Testis (tissue), 3 donors: Measurements from ENCODE around the gene TCF15. TPM values are rescaled to one million over a fixed set of nuclear protein-coding genes. Genes with fewer than 3 reads are reported as not detected.

ENCODE experiments used
- DNase-seq: peaks from one replicate; pipeline ENCODE4 v3.0.0-alpha.2; 2019
- H3K27ac ChIP-seq, 2 donors: fragments of 200-600 bp; sonication (generic); one replicate each; pipeline ENCODE4 v1.5.1; 2019
- H3K27me3 ChIP-seq: fragments of 200-600 bp; sonication (generic); one replicate; pipeline ENCODE4 v1.5.1; 2019
- H3K36me3 ChIP-seq: fragments of 200-600 bp; sonication (generic); one replicate; pipeline ENCODE4 v1.5.1; 2017; ENCODE audit warnings: low read depth; ENCODE audit errors: missing control alignments
- H3K4me1 ChIP-seq: fragments of 200-600 bp; sonication (generic); one replicate; pipeline ENCODE4 v1.5.1; 2019
- H3K4me3 ChIP-seq, 2 donors: fragments of 200-600 bp; sonication (generic); one replicate each; pipeline ENCODE4 v1.5.1; 2017 to 2019
- H3K9me3 ChIP-seq: fragments of 200-600 bp; sonication (generic); one replicate; pipeline ENCODE4 v1.5.1; 2017
- CTCF ChIP-seq, 3 experiments: fragments of 450-650 bp in 2 of 3; fragments of 200-600 bp in 1 of 3; sonication (generic) in 1 of 3; IDR thresholded peaks; one replicate each; pipeline ENCODE4 v1.5.1; 2016 to 2019; ENCODE audit warnings: antibody characterized with exemption in 3 of 3, mild to moderate bottlenecking in 2 of 3, moderate library complexity in 1 of 3
- POLR2A ChIP-seq: fragments of 450-650 bp; IDR thresholded peaks from one replicate; pipeline ENCODE4 v1.6.1; 2017; ENCODE audit warnings: antibody characterized with exemption, mild to moderate bottlenecking, moderate library complexity
- WGBS, 2 donors: methylation state at CpG; one replicate each; pipeline ENCODE4 v1.1.5; 2018; 5-methylcytosine and 5-hydroxymethylcytosine counted together
- intact Hi-C: fragments of 100-400 bp; cut with DNase I; formaldehyde crosslinking; loops from one replicate; pipeline ENCODE4 v1.15.1; 2023; ENCODE audit warnings: low total_unique reads
- polyA plus RNA-seq: library from polyadenylated mRNA; stranded (reverse); fragments of 350-450 nt; fragmentation: Illumina TruSeq; extraction: RNeasy Lipid Tissue Mini Kit (QIAGEN cat#74804); gene quantifications from one replicate; pipeline ENCODE4 v1.2.3, GENCODE V29; 2014; ENCODE audit warnings: low read depth, low replicate concordance; ENCODE audit not compliant: insufficient read depth
- total RNA-seq, 2 donors: library from RNA; depleted of rRNA; stranded (reverse); fragments of >200 nt; gene quantifications; one replicate each; pipeline ENCODE4 v1.2.3, GENCODE V29; 2016

Gene TCF15
- total and polyA plus RNA-seq, 3 donors from 2014 or later, result 2.0 to 3.7 (median 2.7) TPM

DNA sequence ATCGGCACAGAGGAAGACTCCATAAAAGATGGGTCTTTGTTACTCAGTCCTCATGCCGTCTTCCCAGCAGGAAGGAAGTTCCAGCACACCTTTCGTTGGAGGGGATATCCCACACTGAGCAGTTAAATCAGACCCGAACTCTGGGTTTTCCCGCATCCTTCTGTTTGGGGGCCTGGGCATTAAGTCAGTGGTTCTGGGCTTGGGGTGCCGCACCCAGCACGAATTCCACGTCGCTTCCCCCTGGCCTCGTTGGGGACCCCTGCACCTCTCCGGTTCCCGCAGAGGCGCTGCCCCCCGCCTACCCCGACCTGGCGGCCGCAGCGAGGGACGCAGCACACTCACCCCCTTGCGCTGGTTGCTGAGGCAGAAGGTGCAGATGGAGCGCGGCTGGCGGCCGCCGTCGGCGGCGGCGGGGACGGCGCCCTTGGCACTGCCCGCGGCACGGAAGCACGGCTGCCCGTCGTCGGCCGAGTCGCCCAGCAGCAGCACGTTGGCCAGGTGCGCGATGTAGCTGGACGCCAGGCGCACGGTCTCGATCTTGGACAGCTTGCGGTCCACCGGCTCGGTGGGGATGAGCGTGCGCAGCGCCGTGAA, 641 bp downstream of the TCF15 start:
- no peak for DNase-seq
- Histone ChIP-seq H3K4me1 (peaks cover 4% of the 10 kb centered on the region), H3K36me3 (no peaks in the 10 kb centered on the region), H3K9me3 (no peaks in the 10 kb centered on the region), H3K27ac (no peak overlapping the region), H3K4me3 (peak overlapping the region; percentile 40 to 44), H3K27me3 (no peaks in the 10 kb centered on the region)
- intact Hi-C loops, result no loop called here
- 17 to 33% methylated on average over 5 to 53 of the region's 54 CpGs for WGBS, 2 donors
- no peak for TF ChIP-seq POLR2A
- TF ChIP-seq CTCF (IDR thresholded peaks at IDR 0.05), result no peak

- H3K9me3 ChIP-seq, result no peaks in the 10 kb centered on the region
Observed at GRCh38 chr20:608970-609369, 1.1 kb downstream of the TCF15 start.

DNA sequence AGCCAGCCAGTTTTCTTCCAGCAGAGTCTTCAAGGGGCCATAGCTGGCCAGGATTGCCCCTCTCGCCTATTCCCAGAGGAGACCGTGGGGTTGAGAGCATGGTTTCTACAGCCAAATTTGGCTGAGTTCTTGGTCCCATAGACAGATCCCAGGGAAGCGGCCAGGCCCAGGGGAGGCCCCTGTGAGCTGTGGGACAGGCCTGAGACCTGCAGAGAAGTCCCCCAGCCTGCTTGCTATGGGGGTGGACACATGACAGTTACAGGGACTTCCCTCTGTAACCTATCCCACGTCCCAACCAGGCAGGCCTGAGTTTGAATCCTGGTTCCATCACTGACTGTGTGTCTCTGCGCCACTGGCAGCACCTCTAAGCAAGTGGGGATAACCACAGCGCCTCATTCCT, 2.6 kb downstream of the TCF15 start:
- Histone ChIP-seq H3K4me3 (no peak overlapping the region), H3K4me1 (peaks cover 11% of the 10 kb centered on the region), H3K27ac (no peak overlapping the region), H3K9me3 (no peaks in the 10 kb centered on the region), H3K36me3 (no peaks in the 10 kb centered on the region), H3K27me3 (no peaks in the 10 kb centered on the region)
- DNase-seq, result no peak
- no peak for TF ChIP-seq CTCF (IDR thresholded peaks at IDR 0.05)
- no peak for TF ChIP-seq POLR2A
- WGBS, 2 donors, result 86 to 90% methylated on average over 3 to 6 of the region's 6 CpGs
- intact Hi-C loops, result no loop called here

More at GRCh38 chr20:608970-609369, 1.1 kb downstream of the TCF15 start:
- WGBS, 2 donors, result 50 to 73% methylated on average over 8 of the region's 8 CpGs
- H3K27me3 ChIP-seq, result no peaks in the 10 kb centered on the region
- intact Hi-C loops, result no loop called here
- no peak overlapping the region for H3K27ac ChIP-seq
- TF ChIP-seq CTCF (IDR thresholded peaks at IDR 0.05) (no peak), POLR2A (no peak)
- H3K36me3 ChIP-seq, result no peaks in the 10 kb centered on the region
- peaks cover 4% of the 10 kb centered on the region for H3K4me1 ChIP-seq
- peak overlapping the region in 1 of 2 donors; percentile 44 for H3K4me3 ChIP-seq
- no peak for DNase-seq

DNA sequence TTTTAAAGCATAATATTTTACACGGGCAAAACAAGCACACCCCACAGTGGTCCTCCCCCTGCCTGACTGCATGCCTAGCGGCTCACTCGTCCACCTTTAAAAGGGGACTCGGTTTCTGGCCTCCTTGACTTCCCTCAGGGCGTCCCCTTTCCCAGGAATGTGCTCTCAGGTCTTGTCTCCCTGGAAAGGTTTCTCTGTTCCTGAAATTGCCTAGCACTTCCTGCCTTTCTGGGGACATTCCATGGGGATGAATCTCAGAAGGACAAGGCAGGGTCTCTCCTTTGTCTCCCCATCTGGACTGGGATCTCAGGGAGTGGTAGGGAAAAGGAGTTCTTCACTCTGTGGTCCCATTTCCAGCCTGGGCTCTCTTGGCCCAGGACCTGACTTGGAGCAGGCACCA, 4.9 kb downstream of the TCF15 start:
- intact Hi-C loops, result no loop called here
- TF ChIP-seq CTCF (IDR thresholded peaks at IDR 0.05) (no peak), POLR2A (no peak)

DNA sequence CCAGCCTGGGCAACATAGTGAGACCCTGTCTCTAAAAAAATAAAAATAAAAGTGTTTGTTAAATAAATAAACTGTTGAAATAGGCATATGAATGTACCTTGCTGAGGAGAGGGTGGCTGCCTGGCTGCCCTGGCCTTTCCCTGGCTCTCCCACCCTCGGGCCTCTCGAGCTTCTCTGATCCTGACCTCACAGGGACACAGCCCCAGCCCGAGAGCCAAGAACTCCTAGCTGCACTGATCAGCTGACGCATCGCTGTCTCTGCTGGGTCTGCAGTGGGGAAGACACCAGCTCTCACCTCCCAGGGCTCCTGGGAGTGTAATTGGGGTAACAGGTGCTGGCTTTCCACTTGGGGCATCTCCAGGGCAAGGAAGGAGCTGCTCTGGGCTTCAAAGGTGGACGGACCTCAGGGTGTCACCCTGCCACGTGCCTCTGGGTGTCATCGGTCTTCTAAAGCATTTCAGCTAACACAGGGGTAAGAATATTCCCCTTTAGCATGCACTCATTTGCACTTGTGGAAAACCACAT, 6.9 kb downstream of the TCF15 start:
- H3K9me3 ChIP-seq, result no peaks in the 10 kb centered on the region
- H3K4me1 ChIP-seq, result peaks cover 16% of the 10 kb centered on the region
- intact Hi-C loops, result no loop called here
- peak; percentile 28 for DNase-seq
- no peaks in the 10 kb centered on the region for H3K36me3 ChIP-seq
- TF ChIP-seq CTCF (IDR thresholded peaks at IDR 0.05), result no peak
- no peak for TF ChIP-seq POLR2A
- no peak overlapping the region for H3K4me3 ChIP-seq
- H3K27me3 ChIP-seq, result no peaks in the 10 kb centered on the region
- WGBS, 2 donors, result 57 to 64% methylated on average over 5 to 8 of the region's 8 CpGs
- peak overlapping the region in 1 of 2 donors; percentile 45 for H3K27ac ChIP-seq

More for the DNA sequence above, 4.9 kb downstream of the TCF15 start:
- Histone ChIP-seq H3K36me3 (no peaks in the 10 kb centered on the region), H3K27ac (no peak overlapping the region), H3K4me3 (no peak overlapping the region), H3K27me3 (no peaks in the 10 kb centered on the region), H3K9me3 (no peaks in the 10 kb centered on the region), H3K4me1 (peaks cover 16% of the 10 kb centered on the region)
- 79 to 85% methylated on average over 5 of the region's 5 CpGs for WGBS, 2 donors
- DNase-seq, result no peak
